Measurements from ENCODE around the gene GPC6. TPM values are rescaled to one million over a fixed set of nuclear protein-coding genes. Genes with fewer than 3 reads are reported as not detected.
A peak's percentile ranks its signal among the peaks of the same experiment; 100 is the strongest.

GPC6 gene
- total and polyA plus RNA-seq, 2 experiments from 2014 or later = 14.4 to 43.3 TPM

DNA sequence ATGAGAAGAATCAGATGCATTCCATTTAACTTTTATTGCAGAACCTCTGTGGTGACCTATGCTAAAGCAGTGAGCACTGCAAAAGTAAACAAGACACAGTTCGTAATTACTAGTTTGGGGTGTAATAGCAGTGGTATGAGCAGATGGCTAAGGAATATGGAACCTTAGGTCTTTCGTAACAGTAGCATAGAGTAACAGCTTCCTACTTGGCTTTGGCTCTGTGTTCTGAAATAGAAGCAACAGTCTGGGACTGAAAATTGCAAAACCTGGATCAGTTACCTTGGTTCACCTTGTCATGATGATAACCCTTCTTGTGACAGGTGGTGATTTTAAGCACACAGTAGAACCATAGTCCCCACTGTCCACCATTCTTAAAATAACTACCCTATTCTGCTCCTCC, 303.4 kb downstream of the GPC6 start:
- Histone ChIP-seq H3K27me3 (no peaks in the 10 kb centered on the region), H3K4me3 (no peak overlapping the region), H3K4me1 (ENCODE audit: low read depth) (peaks cover 12% of the 10 kb centered on the region), H3K9me3 (ENCODE audit: low read depth) (no peaks in the 10 kb centered on the region), H3K27ac (no peak overlapping the region), H3K36me3 (no peaks in the 10 kb centered on the region)
- DNase-seq (ENCODE audit: low read depth in 1 of 2, low spot score in 1 of 2) = peak in 1 of 2 donors; percentile 29
- TF ChIP-seq CTCF (IDR thresholded peaks at IDR 0.05; ENCODE audit: low read depth, low read length) = no peak

GRCh38 chr13:93534181-93534700, 307.6 kb downstream of the GPC6 start:
- no peak overlapping the region for H3K4me3 ChIP-seq
- H3K36me3 ChIP-seq = no peaks in the 10 kb centered on the region
- no peak for TF ChIP-seq CTCF (IDR thresholded peaks at IDR 0.05; ENCODE audit: low read depth, low read length)
- no peaks in the 10 kb centered on the region for H3K27me3 ChIP-seq
- peaks cover 12% of the 10 kb centered on the region for H3K4me1 ChIP-seq (ENCODE audit: low read depth)
- DNase-seq (ENCODE audit: low read depth in 1 of 2, low spot score in 1 of 2) = peak in 1 of 2 donors; percentile 21
- no peaks in the 10 kb centered on the region for H3K9me3 ChIP-seq (ENCODE audit: low read depth)
- no peak overlapping the region for H3K27ac ChIP-seq

DNA sequence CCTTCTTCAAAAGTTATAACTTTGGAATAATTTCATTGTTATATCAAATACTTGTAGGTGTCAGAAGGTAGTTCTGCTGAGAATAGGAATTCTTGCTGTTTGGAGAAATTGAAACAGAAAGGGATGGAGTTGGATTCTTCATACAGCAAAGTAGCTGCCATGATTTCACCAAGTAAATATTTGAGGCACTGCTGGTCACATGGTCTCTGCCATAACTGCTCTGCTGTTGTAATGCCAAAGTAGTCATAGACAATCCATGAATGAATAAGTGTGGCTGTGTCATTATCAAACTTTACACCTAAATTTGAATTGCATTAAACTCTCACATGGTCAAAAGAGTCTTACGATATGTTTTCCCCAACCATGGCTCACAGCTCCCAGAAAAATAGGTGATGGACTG, 308.6 kb downstream of the GPC6 start:
- TF ChIP-seq CTCF (IDR thresholded peaks at IDR 0.05; ENCODE audit: low read depth, low read length) = no peak
- DNase-seq (ENCODE audit: low read depth in 1 of 2, low spot score in 1 of 2) = peak in 1 of 2 donors; percentile 53
- no peak overlapping the region for H3K27ac ChIP-seq

DNA sequence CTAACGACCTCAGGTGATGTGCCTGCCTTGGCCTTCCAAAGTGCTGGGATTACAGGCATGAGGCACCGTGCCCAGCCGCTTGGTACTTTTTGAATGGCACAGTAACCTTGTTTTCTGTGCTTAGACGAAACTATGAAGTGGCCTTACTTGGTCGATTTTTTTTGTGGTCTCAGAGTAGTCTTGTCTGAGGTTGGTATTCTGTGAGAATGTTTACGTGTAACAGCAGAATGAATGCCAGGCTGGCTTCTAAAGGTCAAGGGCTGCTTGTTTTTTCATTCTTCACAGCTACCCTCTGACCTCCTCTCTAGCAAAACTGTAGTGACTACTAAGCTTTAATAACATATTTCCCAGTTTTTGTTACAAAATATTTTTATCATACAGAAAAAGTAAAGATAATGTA, 313.3 kb downstream of the GPC6 start:
- no peak overlapping the region for H3K4me3 ChIP-seq
- no peaks in the 10 kb centered on the region for H3K36me3 ChIP-seq
- H3K27ac ChIP-seq = no peak overlapping the region
- no peaks in the 10 kb centered on the region for H3K9me3 ChIP-seq (ENCODE audit: low read depth)
- no peaks in the 10 kb centered on the region for H3K27me3 ChIP-seq
- H3K4me1 ChIP-seq (ENCODE audit: low read depth) = no peaks in the 10 kb centered on the region
- no peak for TF ChIP-seq CTCF (IDR thresholded peaks at IDR 0.05; ENCODE audit: low read depth, low read length)
- no peak for DNase-seq (ENCODE audit: low read depth in 1 of 2, low spot score in 1 of 2)

More for the DNA sequence above, 308.6 kb downstream of the GPC6 start:
- no peaks in the 10 kb centered on the region for H3K36me3 ChIP-seq
- no peak overlapping the region for H3K4me3 ChIP-seq
- no peaks in the 10 kb centered on the region for H3K27me3 ChIP-seq
- H3K4me1 ChIP-seq (ENCODE audit: low read depth) = peaks cover 9% of the 10 kb centered on the region
- H3K9me3 ChIP-seq (ENCODE audit: low read depth) = no peaks in the 10 kb centered on the region

DNA sequence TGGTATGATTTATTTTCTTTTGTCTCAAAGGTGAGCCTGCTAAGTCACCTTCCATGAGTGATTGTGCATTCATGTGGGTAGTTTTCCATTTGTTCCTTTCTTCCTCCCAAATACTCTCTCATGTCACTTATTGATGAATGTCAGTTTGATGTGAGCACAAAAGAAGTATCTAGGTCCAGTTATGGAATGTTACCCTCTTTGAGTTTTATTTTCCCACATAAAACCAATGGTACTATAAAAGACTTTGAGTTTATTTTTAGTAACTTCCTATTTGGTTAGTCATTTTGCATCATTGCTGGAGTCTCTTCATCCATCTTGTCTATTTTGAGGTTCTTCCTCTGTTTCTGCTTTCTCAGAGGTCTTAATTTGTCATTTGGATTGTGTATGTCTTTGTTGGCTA, 321.3 kb downstream of the GPC6 start:
- Histone ChIP-seq H3K36me3 (no peaks in the 10 kb centered on the region), H3K27me3 (no peaks in the 10 kb centered on the region), H3K4me3 (no peak overlapping the region), H3K4me1 (ENCODE audit: low read depth) (peaks cover 2% of the 10 kb centered on the region), H3K27ac (no peak overlapping the region), H3K9me3 (ENCODE audit: low read depth) (no peaks in the 10 kb centered on the region)
- DNase-seq (ENCODE audit: low read depth in 1 of 2, low spot score in 1 of 2) = no peak
- TF ChIP-seq CTCF (IDR thresholded peaks at IDR 0.05; ENCODE audit: low read depth, low read length) = no peak
